GM13976 (cell line): ENCODE results near the gene NKX6-2.

ENCODE experiments used
- DNase-seq: peaks from one replicate; pipeline ENCODE4 v3.0.0; 2012; ENCODE audit warnings: low spot score
- in situ Hi-C: fragments of 300-500 bp; cut with MboI; formaldehyde crosslinking; loops from one replicate; pipeline ENCODE4 v1.12.0; 2022; ENCODE audit warnings: low sequenced_read_pairs, mixed read lengths, inconsistent platforms; ENCODE audit not compliant: unreplicated experiment
- TF ChIP-seq, protein P1 (sequence below): IDR thresholded peaks from 2 replicates; pipeline ENCODE4 v1.5.1; 2012; ENCODE audit warnings: borderline replicate concordance, mild to moderate bottlenecking; ENCODE audit not compliant: insufficient read depth; ENCODE audit errors: extremely low read depth, missing control alignments, control extremely low read depth

Gene NKX6-2

GRCh38 chr10:132817701-132818211 lies 31.8 kb upstream of the NKX6-2 start:
- TF ChIP-seq, protein P1, sequence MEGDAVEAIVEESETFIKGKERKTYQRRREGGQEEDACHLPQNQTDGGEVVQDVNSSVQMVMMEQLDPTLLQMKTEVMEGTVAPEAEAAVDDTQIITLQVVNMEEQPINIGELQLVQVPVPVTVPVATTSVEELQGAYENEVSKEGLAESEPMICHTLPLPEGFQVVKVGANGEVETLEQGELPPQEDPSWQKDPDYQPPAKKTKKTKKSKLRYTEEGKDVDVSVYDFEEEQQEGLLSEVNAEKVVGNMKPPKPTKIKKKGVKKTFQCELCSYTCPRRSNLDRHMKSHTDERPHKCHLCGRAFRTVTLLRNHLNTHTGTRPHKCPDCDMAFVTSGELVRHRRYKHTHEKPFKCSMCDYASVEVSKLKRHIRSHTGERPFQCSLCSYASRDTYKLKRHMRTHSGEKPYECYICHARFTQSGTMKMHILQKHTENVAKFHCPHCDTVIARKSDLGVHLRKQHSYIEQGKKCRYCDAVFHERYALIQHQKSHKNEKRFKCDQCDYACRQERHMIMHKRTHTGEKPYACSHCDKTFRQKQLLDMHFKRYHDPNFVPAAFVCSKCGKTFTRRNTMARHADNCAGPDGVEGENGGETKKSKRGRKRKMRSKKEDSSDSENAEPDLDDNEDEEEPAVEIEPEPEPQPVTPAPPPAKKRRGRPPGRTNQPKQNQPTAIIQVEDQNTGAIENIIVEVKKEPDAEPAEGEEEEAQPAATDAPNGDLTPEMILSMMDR: no peak
- in situ Hi-C loops: no loop called here
- DNase-seq: no peak

GRCh38 chr10:132816718-132817117 lies 30.8 kb upstream of the NKX6-2 start:
- TF ChIP-seq, protein P1: no peak
- in situ Hi-C loops: no loop called here
- no peak for DNase-seq

- TF ChIP-seq, protein P1: no peak
- in situ Hi-C loops: no loop called here
- no peak for DNase-seq
These were observed 29.4 kb upstream of the NKX6-2 start for GRCh38 chr10:132815168-132815857.

GRCh38 chr10:132814469-132814856 lies 28.5 kb upstream of the NKX6-2 start:
- in situ Hi-C loops: no loop called here
- no peak for DNase-seq
- TF ChIP-seq, protein P1: no peak

DNA sequence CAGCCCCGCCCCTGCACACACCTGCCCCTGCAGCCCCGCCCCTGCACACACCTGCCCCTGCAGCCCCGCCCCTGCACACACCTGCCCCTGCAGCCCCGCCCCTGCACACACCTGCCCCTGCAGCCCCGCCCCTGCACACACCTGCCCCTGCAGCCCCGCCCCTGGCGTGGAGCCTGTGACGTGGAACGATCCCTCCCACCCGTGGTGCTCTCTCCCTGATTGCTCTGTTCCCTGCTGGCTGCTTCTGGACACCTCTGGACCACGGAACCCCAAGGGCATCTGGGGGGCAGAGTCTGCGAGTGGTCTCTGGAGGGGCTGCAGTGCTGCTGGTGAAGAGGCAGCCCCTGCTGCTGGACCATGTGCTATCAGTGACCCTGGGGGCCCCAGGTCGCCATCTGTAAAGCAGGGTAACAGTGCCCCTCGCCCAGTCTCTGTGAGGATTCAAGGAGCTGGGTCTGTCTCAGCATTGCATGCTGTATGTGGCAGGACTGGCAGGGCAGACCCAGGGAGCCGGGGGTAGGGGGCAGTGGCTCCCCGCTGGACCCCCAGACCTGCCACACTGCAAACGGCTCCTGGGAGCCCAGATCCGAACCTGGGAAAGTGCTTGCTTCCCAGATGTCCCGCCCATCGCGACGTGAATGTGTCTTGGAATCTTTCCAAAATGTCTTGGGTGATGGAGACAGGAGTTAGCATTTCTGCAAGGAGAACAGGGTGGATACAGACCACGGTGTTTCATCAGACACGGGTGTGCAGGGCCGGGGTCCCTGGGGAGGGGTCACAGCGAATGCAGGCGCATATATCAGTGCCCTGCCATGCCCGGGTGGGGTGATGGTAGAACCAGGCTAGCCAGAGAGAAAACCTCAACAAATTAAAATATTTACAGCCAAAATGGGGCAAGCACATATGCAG lies 27.9 kb upstream of the NKX6-2 start:
- DNase-seq: no peak
- TF ChIP-seq, protein P1: no peak
- in situ Hi-C loops: no loop called here

DNA sequence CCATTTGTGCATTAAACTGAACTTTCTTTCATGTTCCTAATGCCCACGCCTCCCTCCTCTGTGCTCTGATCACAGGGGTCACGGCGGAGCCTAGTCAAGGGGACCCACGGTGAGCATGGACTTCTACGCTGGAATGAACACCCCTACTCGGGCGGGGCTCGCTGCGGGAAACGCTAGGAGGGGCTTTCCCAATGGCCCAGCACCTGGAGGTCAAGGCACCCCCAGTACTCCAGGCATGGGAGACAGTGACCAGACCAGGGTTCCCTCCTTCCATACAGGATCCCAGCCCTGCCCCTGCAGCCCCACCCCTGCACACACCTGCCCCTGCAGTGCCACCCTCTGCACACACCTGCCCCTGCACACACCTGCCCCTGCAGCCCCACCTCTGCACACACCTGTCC lies 27.1 kb upstream of the NKX6-2 start:
- TF ChIP-seq, protein P1: no peak
- no peak for DNase-seq
- in situ Hi-C loops: no loop called here
